Epithelial cell of prostate (primary cell): ENCODE data around the gene BSX.

Source experiments
- DNase-seq: peaks from one replicate; pipeline ENCODE4 v3.0.0-alpha.2; 2011; ENCODE audit warnings: low read depth, low spot score
- H3K27ac ChIP-seq: fragments of 450-650 bp; 2 replicates; pipeline ENCODE4 v1.5.1; 2017; ENCODE audit warnings: mild to moderate bottlenecking

BSX gene

GRCh38 chr11:122981388-122982264 is at the start of gene BSX:
Gene BSX, minus strand, starts transcription at chr11:122981834. Its CDS starts 163 bp downstream, at chr11:122981671.
- DNase-seq: peak; percentile 0
- no peak within 1 kb of the TSS for H3K27ac ChIP-seq

- H3K27ac ChIP-seq: no peak overlapping the region
Observed at GRCh38 chr11:123030517-123030916, 48.9 kb upstream of the BSX start.

DNA sequence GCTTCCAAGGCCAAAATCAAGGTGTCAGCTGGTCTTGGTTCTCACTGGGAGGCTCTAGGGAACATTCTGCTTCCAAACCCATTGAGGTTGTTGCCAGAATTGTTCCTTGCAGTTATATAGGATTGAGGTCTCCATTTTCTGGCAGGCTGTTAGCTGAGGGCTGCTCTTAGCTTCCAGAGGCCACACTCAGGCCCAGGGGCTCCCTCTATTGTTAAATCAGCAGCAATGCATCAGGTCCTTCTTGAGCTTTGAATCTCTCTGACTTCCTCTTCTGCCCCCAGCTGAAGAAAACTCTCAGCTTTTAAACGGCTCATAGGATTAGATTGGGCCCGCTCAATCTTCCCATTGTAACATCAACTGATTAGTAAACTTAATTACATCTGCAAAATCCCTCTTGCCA is 39.3 kb upstream of the BSX start:
- no peak for DNase-seq

More at GRCh38 chr11:123030517-123030916, 48.9 kb upstream of the BSX start:
- DNase-seq: no peak

GRCh38 chr11:123018702-123019101 is 37.1 kb upstream of the BSX start:
- no peak for DNase-seq
- H3K27ac ChIP-seq: no peak overlapping the region

More for the DNA sequence above, 39.3 kb upstream of the BSX start:
- H3K27ac ChIP-seq: no peak overlapping the region

DNA sequence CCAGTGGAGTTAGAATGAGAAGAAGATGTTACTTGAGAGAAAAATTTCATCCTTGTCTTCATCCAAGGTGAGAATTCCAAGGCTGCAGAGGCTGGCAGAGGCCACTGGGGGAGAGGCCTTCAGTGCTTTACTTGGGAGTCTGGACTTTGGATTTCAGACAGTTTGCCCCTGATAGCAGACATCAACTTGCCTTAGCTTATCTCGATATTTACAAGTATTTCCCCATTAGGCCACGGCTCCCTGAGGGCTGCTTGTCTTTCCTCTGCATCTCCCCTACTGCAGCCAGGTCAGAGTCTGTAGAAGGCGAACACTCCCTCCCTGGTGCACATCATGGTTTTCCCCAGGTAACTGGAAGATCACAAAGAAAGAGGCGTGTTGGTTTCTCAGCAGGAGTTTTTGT is 29.9 kb upstream of the BSX start:
- no peak overlapping the region for H3K27ac ChIP-seq
- DNase-seq: no peak

- no peak overlapping the region for H3K27ac ChIP-seq
- no peak for DNase-seq
Observed at GRCh38 chr11:123006860-123007542, 25.4 kb upstream of the BSX start.

- H3K27ac ChIP-seq: no peak overlapping the region
- no peak for DNase-seq
Observed at GRCh38 chr11:123000721-123001120, 19.1 kb upstream of the BSX start.

DNA sequence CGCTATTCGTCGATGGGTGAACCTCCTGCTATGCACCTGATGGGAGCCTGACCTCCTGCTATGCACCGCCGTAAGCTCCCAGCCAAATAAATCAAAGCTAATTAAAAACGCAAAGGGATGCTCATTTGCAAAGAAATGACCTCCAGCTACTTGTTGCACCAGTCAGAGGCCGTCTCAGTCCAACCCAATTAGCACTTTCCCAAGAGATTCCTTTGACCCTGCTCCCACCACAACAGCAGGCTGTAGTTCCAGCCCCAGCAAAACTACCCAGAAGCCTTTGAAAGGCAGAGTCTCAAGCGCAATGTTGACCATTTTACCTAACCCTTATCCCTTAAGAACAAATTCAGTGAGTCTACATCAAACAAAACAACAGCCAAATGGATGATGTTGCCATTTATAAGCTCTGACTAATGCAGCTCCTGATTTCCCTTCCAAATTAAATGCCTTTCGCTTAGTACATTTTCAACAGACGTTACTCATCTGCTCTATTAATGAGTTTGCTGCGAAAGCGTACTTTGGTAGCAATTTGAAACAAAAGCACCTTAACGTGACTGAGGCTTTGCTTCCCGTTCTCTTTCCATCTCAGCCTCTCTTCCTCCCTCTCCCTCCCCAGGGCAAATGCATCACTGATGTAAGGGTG is 17.2 kb upstream of the BSX start:
- H3K27ac ChIP-seq: no peak overlapping the region
- DNase-seq: no peak

DNA sequence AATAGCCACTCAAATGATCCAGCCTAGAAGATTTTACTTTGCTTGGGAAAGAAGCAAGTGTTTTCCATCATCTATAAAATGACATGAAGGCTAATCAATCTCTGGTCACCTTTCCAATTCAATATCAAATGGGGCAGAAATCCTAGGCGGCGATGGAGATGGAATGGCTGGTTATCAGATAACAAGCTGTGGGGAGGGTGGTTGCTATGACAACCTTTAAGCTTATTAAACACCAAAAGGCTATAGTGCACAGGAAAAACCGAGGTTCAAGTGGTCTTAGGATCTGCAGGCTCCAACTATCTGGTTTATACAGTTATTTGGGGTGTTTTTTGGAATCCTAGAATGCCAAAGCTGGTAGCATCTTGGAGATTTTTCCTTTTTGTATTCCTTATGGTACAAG is 13.9 kb upstream of the BSX start:
- DNase-seq: no peak
- no peak overlapping the region for H3K27ac ChIP-seq

GRCh38 chr11:122984186-122985011 is 2.8 kb upstream of the BSX start:
- DNase-seq: no peak

DNA sequence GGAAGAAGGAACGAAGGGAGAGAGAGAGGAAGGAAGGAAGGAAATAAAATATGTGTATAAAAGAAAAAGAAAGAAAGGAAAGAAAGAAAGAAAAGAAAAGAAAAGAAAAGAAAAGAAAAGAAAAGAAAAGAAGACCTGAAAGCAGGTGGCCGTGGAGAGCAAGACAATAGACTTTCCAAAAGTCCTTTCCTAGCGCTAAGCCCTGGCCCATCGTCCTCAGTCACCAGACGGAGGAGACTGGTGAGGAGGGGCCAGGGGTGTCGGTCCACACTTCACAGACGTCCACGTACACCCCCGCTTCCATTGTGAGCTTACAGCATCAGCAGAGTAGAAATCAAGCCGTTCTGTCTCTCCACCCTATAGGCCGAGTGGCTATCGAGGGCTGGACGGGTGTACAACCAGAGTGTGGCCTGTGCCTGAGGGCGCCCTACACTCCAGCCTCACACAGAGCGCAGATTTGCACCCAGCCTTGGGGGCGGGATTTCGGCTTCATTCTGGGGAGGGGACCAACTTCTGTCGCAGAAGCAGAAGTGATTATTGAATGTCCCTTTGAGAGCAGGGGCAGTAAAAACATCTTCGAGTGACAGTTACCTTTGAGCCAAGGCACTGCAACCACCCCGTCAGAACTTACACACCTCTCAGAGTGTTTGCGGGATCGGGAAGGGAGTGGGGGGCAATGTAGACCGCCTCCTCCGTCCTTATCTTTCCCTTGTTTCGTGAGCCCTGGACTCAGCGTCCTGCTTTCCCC is 2.0 kb upstream of the BSX start:
- no peak for DNase-seq
- no peak overlapping the region for H3K27ac ChIP-seq

More at GRCh38 chr11:122984186-122985011, 2.8 kb upstream of the BSX start:
- H3K27ac ChIP-seq: no peak overlapping the region

DNA sequence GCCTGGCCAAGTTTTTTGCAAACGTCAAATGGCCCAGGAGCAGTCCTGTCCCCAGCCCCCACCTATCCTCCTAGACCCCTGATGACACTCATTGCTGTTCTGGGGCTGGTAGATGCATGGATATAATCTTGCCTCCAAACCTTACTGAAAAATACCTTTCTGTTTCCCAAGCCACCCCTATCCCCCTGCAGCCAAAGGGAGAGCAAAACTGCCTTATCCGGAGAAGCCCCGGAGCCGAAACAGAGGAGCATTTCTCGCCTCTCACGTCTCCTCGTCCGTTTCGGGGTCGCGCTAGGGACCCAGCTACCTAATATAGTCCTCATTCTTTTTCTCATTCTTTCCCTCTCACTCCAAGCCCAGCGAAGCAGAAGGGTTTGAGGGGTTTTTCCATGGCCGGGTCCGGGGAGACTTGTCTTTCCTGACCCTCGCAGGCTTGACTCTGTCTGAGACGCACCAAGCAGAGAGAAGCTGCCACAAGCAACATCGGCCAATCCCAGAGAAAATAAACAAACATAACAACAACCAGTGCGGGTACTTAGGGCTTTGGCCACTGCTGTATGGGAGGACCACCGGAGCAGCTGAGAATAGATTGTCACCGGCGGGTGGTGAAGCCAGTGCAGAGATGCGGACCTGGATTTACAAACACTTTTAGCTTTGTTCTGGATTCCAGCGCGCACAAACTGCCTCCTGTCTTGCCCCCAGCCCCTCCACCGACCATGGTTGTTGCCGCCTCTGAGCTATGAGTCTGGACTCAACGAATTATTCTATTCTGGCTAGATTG is 1.6 kb downstream of the BSX start:
- DNase-seq: no peak
- H3K27ac ChIP-seq: no peak overlapping the region

GRCh38 chr11:122979103-122979814 is 2.4 kb downstream of the BSX start:
- H3K27ac ChIP-seq: no peak overlapping the region
- no peak for DNase-seq

DNA sequence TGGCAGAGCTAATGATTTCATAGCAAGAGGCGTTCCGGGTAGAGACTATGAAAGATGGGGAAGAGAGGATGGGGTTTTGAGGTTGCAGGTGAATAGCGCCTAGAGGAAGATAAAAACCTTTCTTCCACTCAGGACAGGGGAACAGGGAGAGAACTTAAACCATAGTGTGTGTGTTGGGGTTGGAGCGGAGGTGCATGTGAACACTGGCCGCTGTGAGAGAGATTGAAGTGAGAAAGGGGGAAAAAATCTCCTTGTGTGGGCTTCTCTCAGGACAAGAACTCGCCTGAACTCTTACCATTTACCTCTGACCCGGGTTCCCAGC is 3.4 kb downstream of the BSX start:
- no peak for DNase-seq

DNA sequence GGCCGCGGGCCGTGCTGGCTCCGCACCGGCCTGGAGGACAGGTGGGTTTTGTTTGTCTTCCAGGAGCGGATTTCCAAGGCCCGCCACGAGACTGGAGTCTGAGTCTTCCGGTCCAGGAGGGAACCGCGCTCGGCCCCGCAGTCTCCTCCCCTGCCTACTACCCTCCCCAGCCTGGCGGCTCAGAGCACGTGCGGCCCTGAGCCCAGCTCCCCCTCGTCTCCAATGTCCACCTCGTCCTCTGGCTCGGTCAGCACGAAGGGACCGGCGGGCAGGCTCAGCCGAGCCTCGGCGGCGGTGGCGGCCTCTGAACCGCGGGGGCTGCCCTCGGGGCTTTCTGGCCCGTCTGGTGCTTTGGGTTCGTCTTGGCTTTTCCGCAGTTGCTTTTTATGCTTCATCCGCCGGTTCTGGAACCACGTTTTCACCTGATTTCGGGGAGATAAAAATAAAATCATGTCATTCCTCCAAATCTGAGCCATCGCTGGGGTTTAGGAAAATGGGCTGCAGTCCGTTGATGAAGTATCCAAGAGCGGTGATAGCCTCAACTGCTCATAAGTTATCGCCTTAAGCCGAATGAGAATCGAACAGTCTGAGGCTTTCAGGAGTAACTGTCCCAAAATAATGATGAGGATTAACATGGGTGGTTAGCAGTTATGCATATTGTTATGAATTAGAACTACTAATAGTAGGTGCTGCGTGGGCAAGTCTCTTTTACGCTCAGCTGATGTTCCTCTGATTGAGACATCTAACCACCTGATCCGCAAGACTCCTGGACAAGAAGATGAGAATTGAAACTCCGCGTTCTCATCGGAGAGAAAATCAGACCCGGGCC is 4.0 kb downstream of the BSX start:
- no peak overlapping the region for H3K27ac ChIP-seq
- no peak for DNase-seq

More for the DNA sequence above, 3.4 kb downstream of the BSX start:
- no peak overlapping the region for H3K27ac ChIP-seq

GRCh38 chr11:122976734-122977469 is 4.7 kb downstream of the BSX start:
- no peak for DNase-seq
- H3K27ac ChIP-seq: no peak overlapping the region
